ENCODE data around the gene BAZ2B. TPM values are rescaled to one million over a fixed set of nuclear protein-coding genes. Genes with fewer than 3 reads are reported as not detected.

Gene BAZ2B
- total and polyA plus RNA-seq, 2 of the 13 experiments (the other 11 are each of a cell fraction or from before 2014, with no cell fraction given): 14.0 to 15.1 TPM

- TF ChIP-seq ZNF253 (CRISPR knock-in tag; IDR thresholded peaks at IDR 0.05; ENCODE audit: borderline replicate concordance) (no peak), MBD4 (IDR thresholded peaks at IDR 0.05; ENCODE audit: borderline replicate concordance, low read length) (no peak), ZNF598 (CRISPR knock-in tag; IDR thresholded peaks at IDR 0.05; ENCODE audit: borderline replicate concordance) (no peak), PAX8 (CRISPR knock-in tag; IDR thresholded peaks at IDR 0.05; ENCODE audit: borderline replicate concordance) (no peak)
Measured at GRCh38 chr2:159450180-159450579, 166.2 kb downstream of the BAZ2B start (continued).

GRCh38 chr2:159449504-159450124 lies 166.7 kb downstream of the BAZ2B start:
- H3K9me3 ChIP-seq (ENCODE audit: low read length): no peaks in the 10 kb centered on the region
- no peaks in the 10 kb centered on the region for H4K20me1 ChIP-seq (ENCODE audit: insufficient read depth, low read length)
- no peaks in the 10 kb centered on the region for H3K4me1 ChIP-seq (ENCODE audit: insufficient read depth, low read length)
- no peak overlapping the region for H3K9ac ChIP-seq (ENCODE audit: insufficient read depth, low read depth, low read length)
- ChIA-PET CTCF (ENCODE audit: low intra/inter-chr PET ratio, low total read pairs) (no interaction called here), POLR2A (no interaction called here)
- BruUV-seq (replicated peaks): no TSS peak
- H2AFZ ChIP-seq (ENCODE audit: low read length): no peak overlapping the region
- no peak overlapping the region for H3K27ac ChIP-seq (ENCODE audit: extremely low read length, insufficient read depth, low read length)
- H3K4me2 ChIP-seq (ENCODE audit: low read depth, low read length): no peak overlapping the region
- intact Hi-C loops (cut with micrococcal nuclease; ENCODE audit: unreplicated experiment): no loop called here
- H3K36me3 ChIP-seq (replicated peaks in 1 of 2; ENCODE audit: control insufficient read depth in 1 of 2, insufficient read depth in 2 of 2, low read length in 2 of 2): peaks cover 0 to 8% of the 10 kb centered on the region in 2 experiments; a peak in 2 of 5 replicates
- no peak for DNase-seq (ENCODE audit: low spot score)
- ATAC-seq: no peak
- H3K79me2 ChIP-seq (ENCODE audit: insufficient read depth, low read length): no peaks in the 10 kb centered on the region
- H3K4me3 ChIP-seq (replicated peaks in 1 of 3; ENCODE audit: insufficient read depth in 1 of 3, low read depth in 2 of 3, low read length in 3 of 3): no peak overlapping the region
- WGBS (ENCODE audit: low lambda C conversion rate): 0% methylated on average over 1 of the region's 1 CpG
- in situ Hi-C loops (cut with HindIII; ENCODE audit: extremely low pct_ligation_motif_present, low pct_unique_long_range_greater_than_20kb): no loop called here
- H3K27me3 ChIP-seq (ENCODE audit: control insufficient read depth in 1 of 2, insufficient read depth in 2 of 2, low read length in 2 of 2): no peaks in the 10 kb centered on the region
- FAIRE-seq: no peak
- TF ChIP-seq HDAC6 (IDR thresholded peaks at IDR 0.05; ENCODE audit: low read depth, low read length) (no peak), ATF5 (CRISPR knock-in tag; IDR thresholded peaks at IDR 0.05; ENCODE audit: low read depth) (no peak), SKI (IDR thresholded peaks at IDR 0.05; ENCODE audit: partially characterized antibody) (no peak), RNF219 (CRISPR knock-in tag; IDR thresholded peaks at IDR 0.05) (no peak), ZNF513 (CRISPR knock-in tag; conservative IDR thresholded peaks at IDR 0.05) (no peak), ELF3 (CRISPR knock-in tag; IDR thresholded peaks at IDR 0.05) (no peak), ZNF431 (CRISPR knock-in tag; IDR thresholded peaks at IDR 0.05; ENCODE audit: borderline replicate concordance, low read depth) (no peak), ZNF75D (CRISPR knock-in tag; IDR thresholded peaks at IDR 0.05; ENCODE audit: borderline replicate concordance) (no peak), SP4 (CRISPR knock-in tag; IDR thresholded peaks at IDR 0.05) (no peak), ZXDC (CRISPR knock-in tag; IDR thresholded peaks at IDR 0.05) (no peak), ZNF234 (CRISPR knock-in tag; conservative IDR thresholded peaks at IDR 0.05) (no peak), CREBL2 (CRISPR knock-in tag; IDR thresholded peaks at IDR 0.05; ENCODE audit: borderline replicate concordance) (no peak)
